Measurements from ENCODE around the gene AHSG.

AHSG gene

GRCh38 chr3:186593862-186594261 lies 19.0 kb upstream of the AHSG start:
- no peak for DNase-seq (ENCODE audit: low spot score)

DNA sequence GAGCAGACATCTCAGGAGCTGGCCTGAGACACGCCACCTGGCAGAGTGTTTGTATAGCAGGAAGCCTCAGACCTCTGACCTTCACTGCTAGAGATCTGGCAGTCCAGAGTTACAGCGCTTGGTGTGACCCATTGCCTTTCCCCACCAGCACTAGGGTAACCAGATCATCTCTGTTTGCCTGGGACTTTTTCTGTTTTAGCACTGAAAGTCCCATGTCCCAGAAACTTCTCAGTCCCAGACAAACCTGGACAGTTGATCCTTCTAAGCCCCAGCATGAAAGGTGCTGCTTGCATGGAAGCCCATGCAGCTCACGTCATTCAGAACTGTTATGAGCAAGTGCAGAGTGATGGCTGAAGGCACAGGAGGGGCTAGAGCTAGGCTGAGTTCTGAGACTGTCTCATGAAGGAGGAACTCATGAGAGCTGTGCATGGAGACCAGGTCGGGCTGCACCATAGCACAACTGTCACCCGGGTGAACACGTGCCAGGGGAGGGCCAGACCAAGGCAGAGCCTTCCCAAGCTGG lies 18.2 kb upstream of the AHSG start:
- DNase-seq (ENCODE audit: low spot score) = no peak

DNA sequence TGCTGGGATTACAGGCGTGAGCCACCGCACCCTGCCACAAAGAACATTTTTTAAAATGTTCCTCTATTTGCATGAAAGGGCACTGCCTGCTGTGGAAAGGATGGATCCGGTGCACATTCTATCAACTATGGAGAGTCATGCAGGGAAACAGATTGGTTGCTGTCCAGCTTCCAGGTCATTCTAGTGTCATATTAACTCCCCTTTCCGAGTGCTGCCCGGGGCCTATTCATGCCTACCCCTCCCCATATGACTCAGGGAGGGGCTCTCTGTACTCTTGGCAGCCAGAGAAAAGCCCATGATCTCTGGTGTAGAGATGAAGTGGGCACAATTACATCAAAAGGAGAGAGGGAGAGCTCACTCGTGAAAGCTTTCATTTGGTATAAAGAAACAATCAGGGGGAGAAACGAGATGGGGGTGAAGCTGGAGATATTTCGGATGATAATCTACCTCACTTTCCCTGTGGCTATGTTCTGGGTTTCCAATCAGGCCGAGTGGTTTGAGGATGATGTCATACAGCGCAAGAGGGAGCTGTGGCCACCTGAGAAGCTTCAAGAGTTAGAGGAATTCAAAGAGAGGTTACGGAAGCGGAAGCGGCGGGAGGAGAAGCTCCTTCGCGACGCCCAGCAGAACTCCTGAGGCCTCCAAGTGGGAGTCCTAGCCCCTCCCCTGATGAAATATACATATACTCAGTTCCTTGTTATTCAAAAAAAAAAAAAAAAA lies 16.1 kb upstream of the AHSG start:
- DNase-seq (ENCODE audit: low spot score) = no peak

- no peak for DNase-seq (ENCODE audit: low spot score)
These were observed 14.6 kb upstream of the AHSG start for GRCh38 chr3:186598108-186598784.

DNA sequence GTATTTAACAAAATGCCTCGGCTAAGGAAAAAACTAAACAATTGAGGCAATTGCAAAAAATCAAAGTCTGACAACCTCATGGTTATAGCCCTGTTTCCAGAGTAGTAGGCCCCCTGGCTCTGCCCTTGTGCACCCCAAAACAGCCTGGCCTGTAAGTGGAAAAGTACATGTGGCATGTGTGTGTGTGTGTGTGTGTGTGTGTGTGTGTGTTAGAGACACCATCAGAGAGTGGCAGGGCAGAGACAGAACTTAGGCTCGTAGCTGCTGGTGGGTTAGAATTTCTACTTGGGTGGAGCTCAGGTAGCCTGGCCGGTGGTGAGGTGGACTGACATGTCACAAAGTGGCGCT lies 14.1 kb upstream of the AHSG start:
- no peak for DNase-seq (ENCODE audit: low spot score)

GRCh38 chr3:186599142-186599784 lies 13.6 kb upstream of the AHSG start:
- DNase-seq (ENCODE audit: low spot score) = no peak

DNA sequence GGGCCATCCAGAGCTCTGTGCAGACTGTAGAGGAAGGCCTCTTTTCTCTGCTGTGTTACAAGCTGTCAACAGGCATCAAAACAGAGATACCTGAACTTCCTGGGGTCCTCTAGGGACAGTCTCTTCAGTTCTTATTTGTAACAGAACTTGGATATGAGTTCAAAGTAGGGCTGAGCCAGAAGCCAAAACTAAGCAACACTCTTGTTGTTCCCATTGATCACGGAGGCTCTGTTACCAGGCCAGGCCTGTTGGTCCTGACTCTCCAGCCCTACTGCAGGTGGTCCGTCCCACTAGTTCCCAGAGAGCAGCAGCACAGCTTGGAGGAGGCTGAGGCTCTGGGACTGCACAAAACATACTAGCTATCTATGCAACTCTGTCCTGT lies 13.1 kb upstream of the AHSG start:
- DNase-seq (ENCODE audit: low spot score) = no peak

DNA sequence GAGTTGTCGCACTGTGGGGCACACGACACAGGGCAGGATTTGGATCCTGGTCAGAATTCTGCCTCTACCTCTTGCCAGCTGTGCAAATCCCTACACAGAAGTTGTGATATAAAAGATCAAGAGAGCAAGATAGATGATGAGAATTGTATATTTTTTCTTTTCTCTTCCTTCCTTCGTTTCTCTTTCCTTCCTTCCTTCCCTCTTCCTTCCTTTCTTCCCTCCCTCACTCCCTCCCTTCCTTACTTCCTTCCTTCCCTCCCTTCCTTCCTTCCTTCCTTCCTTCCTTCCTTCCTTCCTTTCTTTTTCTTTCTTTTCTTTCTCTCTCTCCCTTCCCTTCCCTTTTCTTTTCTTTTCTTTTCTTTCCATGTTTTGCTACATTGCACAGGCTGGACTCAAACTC lies 12.0 kb upstream of the AHSG start:
- DNase-seq (ENCODE audit: low spot score) = no peak

GRCh38 chr3:186603159-186603558 lies 9.7 kb upstream of the AHSG start:
- no peak for DNase-seq (ENCODE audit: low spot score)

- DNase-seq (ENCODE audit: low spot score) = no peak
These were observed 7.8 kb upstream of the AHSG start for GRCh38 chr3:186605078-186605477.

GRCh38 chr3:186605561-186606545 lies 7.0 kb upstream of the AHSG start:
- no peak for DNase-seq (ENCODE audit: low spot score)

DNA sequence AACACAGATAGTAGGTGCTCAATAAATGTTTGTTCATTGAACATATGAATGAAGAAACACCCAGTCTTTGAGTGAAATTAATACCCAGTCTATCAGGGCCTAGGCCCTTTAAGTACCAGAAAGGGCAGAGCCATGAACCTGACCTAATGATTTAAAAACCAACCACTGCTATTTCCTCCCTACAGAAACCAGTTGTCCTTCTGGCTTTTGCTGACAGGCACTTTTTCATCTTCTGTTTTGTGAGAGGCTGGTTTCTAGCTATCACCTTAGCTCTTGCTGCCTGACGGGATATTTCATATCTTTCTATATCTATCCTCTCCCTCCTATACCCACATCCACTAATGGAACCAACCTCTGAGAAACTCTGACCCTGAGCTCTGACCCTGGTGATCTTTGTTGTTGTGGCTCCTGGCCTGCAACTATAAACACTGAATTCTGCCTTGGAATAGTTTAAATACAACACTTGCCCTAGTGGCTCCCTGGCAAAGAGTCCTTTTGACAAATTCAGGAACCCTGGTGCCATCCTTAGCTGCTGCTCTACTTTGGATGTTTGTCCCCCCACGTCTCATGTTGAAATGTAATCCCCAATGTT lies 4.1 kb upstream of the AHSG start:
- DNase-seq (ENCODE audit: low spot score) = no peak

DNA sequence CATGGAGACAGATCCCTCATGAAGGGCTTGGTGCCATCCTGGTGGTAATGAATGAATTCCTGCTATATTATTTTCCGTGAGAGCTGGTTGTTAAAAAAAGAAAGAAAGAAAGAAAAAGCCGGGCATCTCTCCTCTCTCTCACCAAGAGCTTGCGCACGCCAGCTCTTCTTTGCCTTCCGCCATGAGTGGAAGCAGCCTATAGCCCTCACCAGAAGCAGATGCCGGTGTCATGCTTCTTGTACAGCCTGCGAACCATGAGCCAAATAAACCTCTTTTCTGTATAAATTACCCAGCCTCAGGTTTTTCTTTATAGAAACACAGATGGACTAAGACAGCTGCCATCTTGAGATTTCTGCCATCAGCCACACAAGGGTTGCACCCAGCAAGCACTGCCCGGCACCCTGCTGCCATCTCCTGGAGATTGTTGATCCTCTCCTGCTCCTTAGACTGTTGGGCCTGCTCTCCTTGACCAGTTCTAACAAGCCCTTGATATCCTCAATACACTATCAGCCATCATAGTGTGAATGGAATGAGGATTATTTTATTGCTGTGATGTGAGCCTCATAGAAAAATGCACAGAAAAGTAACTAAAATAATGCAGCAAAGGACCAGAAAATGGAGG lies 3.5 kb upstream of the AHSG start:
- peak; percentile 30 for DNase-seq (ENCODE audit: low spot score)

GRCh38 chr3:186612065-186612464 lies 795 bp upstream of the AHSG start:
- no peak for DNase-seq (ENCODE audit: low spot score)

GRCh38 chr3:186613637-186614265 lies 891 bp downstream of the AHSG start:
- no peak for DNase-seq (ENCODE audit: low spot score)

DNA sequence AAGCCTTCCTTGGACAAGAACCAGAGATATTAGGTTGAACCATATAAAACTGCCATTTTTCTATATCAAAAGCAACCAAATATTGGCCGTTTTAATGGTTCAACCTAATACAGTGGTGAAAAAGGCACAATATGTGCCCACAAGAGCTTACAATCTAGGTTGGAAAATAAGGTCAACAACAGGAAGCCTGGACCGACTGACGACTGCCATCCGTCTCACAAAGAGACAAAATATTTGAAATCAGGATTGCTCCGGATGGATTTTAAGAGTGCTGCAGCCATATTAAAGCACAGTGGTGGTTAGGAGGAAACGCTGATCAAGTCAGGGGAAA lies 1.4 kb downstream of the AHSG start:
- DNase-seq (ENCODE audit: low spot score) = no peak

DNA sequence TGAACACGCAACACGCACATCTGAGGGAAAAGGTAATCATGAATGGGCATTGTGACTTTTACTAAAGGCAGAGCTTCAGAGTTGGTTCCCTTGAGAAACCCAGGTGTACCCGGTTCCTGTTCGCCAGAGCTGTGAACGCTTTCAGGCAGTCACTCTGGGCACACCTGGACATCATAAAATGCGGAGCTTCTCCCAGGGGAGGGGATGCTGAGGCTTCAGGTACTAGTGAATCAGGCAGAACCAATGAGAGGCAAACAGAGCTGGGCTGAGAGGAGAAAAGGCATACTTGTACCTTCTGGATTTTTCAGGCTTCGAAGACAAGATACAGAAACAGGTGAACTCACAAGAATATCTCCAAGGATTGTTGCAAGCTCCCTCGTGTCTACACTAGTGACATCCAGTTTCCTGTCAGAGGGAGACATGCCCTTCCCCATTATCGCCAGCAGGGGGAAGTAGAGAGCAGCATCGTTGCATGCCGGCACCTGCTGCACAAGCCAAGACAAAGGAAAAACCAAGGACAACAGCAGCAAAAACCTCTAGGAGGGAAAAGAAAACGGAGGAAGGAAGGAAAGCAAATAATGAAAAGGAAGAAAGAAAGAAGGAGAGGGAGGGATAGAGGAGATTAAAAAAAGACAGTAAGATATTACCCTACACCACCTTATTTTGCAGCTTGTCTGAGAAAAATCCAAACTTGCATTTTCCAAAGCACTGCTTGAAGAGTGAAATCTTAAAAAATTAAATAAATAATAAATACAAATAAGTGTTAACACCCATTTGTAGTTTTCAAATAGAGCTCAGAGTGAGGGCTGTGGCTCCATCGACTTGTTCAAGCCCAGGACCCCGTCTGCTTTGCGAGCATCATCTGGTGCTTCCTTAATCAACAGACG lies 2.0 kb downstream of the AHSG start:
- DNase-seq (ENCODE audit: low spot score) = peak; percentile 86

DNA sequence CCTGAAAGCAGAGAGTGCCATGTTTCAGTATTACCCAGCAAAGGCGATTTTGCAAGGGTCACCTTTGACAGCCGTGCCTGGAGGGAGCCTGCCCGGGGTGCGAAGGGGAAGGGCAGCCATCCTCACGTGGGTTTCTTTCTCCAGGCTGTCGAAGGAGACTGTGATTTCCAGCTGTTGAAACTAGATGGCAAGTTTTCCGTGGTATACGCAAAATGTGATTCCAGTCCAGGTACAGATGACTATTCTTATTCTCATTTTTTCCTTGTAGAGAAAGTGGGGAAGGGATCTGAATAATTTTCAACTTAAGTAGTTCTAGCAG lies 3.4 kb downstream of the AHSG start:
- DNase-seq (ENCODE audit: low spot score) = no peak

All from SK-N-DZ (cell line).